ENCODE results near the gene UBN2.
"Not testable (repeated sequence)": the region's sequence is repeated elsewhere in the genome, so short reads cannot be mapped to it uniquely, and the experiment has no call there.

Gene UBN2

DNA sequence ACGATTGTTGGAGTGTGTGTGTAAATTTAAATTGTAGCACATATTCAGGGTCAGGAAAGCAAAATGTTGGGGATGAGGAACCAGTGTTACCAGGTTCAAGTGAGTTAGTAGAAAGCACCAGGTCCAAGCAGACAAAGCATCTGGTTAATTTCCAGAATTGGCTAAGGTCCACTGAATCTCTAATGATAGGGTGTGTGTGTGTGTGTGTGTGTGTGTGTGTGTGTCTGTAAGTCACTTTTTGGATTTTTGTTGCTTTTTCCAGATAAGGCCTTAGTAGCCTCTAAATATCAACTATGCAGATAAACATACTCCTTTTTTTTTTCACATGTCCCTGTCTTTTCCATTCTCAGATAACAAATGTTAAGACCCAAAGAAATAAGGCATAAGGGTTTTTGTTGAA is 73.5 kb downstream of the UBN2 start:
- Mint-ChIP-seq H3K27me3 (no peaks in the 10 kb centered on the region), H3K36me3 (peaks cover 8% of the 10 kb centered on the region), H3K9me3 (no peaks in the 10 kb centered on the region), H3K4me1 (no peaks in the 10 kb centered on the region), H3K4me3 (no peak overlapping the region), H3K27ac (no peak overlapping the region)

DNA sequence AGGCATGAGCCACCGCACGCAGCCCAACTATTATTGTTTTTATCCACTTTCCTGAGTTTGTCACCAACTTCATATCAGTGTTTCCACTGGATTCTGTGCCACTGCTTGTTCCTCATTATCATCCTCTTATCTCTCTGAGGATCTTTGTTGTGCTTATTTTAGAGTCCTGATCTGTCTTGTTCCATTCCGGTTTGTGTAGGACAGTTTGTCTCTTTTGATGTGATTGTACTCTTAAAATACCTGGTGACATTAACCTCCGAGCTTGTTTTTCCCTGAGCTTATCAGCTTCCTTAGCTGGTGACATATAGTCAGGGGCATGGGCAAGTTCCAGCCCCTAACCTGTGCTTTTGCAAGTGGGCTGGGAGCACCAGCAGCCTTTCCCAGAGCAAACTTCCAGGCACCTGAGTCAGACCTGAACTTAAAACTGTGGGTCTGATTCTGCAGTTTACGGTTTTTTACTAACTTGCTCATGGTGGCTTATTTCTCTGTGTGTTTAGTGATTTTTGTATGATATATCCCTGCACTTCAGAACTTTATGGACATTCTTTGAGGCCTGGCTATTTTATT is 87.0 kb downstream of the UBN2 start:
- Mint-ChIP-seq H3K4me3 (no peak overlapping the region), H3K27ac (no peak overlapping the region), H3K9me3 (no peaks in the 10 kb centered on the region)

DNA sequence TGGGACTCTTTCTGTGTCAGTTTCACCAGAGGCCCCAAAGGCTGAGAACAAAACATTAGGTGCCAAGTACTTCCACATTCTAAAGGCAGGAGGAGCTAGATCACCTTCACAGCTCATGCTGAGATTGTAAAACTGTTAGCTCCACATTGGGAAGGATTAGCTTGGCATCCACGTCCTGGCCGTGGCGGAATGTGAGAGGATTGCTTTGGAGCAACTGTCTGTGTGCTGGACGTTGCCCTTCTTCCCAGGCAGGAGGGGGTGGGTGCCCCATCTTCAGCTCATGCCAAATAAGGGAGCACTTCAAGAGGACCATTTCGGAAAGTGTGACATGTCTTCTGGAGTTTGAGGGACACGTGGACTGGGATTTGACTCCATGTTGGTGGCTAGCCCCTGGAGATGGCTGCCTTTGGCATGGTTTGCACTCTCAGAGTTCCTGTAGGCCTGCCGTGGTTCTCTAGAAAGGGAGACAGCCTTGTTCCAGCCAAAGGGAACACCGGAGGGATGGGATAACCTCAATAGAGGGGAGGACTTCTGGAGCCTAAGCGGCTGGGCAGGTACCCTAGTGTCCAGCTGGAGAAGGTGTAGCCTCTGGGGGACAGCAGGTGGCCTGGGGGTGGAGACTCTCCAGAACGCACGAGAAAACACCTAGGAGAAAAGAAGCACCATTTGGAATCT is 90.2 kb downstream of the UBN2 start:
- no peaks in the 10 kb centered on the region for H3K36me3 Mint-ChIP-seq
- H3K4me3 Mint-ChIP-seq, result no peak overlapping the region
- no peak overlapping the region for H3K27ac Mint-ChIP-seq
- no peaks in the 10 kb centered on the region for H3K4me1 Mint-ChIP-seq
- H3K27me3 Mint-ChIP-seq, result no peaks in the 10 kb centered on the region
- H3K9me3 Mint-ChIP-seq, result no peaks in the 10 kb centered on the region

More for the DNA sequence above, 87.0 kb downstream of the UBN2 start:
- H3K4me1 Mint-ChIP-seq, result no peaks in the 10 kb centered on the region
- no peaks in the 10 kb centered on the region for H3K27me3 Mint-ChIP-seq
- no peaks in the 10 kb centered on the region for H3K36me3 Mint-ChIP-seq

DNA sequence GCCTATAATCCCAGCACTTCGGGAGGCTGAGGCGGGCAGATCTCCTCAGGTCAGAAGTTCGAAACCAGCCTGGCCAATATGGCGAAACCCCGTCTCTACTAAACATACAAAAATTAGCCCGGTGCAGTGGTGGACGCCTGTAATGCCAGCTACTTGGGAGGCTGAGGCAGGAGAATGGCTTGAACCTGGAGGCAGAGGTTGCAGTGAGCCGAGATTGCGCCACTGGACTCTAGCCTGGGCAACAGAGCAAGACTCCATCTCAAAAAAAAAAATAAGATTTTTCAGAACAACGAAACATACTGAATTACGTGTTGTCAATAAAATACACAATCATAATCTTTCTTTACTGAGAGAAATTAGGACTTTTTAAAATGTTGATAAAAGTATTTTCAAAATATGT is 93.7 kb downstream of the UBN2 start:
- not testable (repeated sequence) for H3K9me3 Mint-ChIP-seq, H3K36me3 Mint-ChIP-seq, H3K27ac Mint-ChIP-seq, H3K4me1 Mint-ChIP-seq, H3K27me3 Mint-ChIP-seq, H3K4me3 Mint-ChIP-seq

DNA sequence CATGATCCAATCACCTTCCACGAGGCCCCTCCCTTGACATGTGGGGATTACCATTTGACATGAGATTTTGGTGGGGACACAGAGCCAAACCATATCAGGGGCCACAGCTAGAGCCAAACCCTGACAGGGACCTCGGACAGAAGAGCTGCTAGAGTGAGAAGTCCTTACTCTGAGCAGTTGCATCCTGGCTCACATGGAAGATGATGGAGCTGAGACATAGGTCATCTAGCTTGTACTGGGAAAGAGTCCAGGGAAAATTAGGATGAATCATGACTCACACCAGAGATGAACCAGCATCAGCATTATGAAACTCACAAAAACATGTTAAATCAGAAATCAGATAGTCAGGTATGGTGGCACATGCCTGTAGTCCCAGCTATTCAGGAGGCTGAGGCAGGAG is 97.3 kb downstream of the UBN2 start:
- no peaks in the 10 kb centered on the region for H3K27me3 Mint-ChIP-seq
- no peaks in the 10 kb centered on the region for H3K36me3 Mint-ChIP-seq
- H3K27ac Mint-ChIP-seq, result peak overlapping the region; percentile 6
- H3K9me3 Mint-ChIP-seq, result no peaks in the 10 kb centered on the region
- peaks cover 14% of the 10 kb centered on the region for H3K4me1 Mint-ChIP-seq
- no peak overlapping the region for H3K4me3 Mint-ChIP-seq

GRCh38 chr7:139329119-139329518 is 98.1 kb downstream of the UBN2 start:
- H3K27ac Mint-ChIP-seq, result no peak overlapping the region
- no peak overlapping the region for H3K4me3 Mint-ChIP-seq
- H3K4me1 Mint-ChIP-seq, result peaks cover 14% of the 10 kb centered on the region
- H3K9me3 Mint-ChIP-seq, result no peaks in the 10 kb centered on the region
- no peaks in the 10 kb centered on the region for H3K36me3 Mint-ChIP-seq
- no peaks in the 10 kb centered on the region for H3K27me3 Mint-ChIP-seq

GRCh38 chr7:139330333-139331030 is 99.4 kb downstream of the UBN2 start:
- H3K27me3 Mint-ChIP-seq, result no peaks in the 10 kb centered on the region
- no peak overlapping the region for H3K4me3 Mint-ChIP-seq
- H3K27ac Mint-ChIP-seq, result no peak overlapping the region
- H3K4me1 Mint-ChIP-seq, result peaks cover 14% of the 10 kb centered on the region
- no peaks in the 10 kb centered on the region for H3K9me3 Mint-ChIP-seq
- H3K36me3 Mint-ChIP-seq, result no peaks in the 10 kb centered on the region

DNA sequence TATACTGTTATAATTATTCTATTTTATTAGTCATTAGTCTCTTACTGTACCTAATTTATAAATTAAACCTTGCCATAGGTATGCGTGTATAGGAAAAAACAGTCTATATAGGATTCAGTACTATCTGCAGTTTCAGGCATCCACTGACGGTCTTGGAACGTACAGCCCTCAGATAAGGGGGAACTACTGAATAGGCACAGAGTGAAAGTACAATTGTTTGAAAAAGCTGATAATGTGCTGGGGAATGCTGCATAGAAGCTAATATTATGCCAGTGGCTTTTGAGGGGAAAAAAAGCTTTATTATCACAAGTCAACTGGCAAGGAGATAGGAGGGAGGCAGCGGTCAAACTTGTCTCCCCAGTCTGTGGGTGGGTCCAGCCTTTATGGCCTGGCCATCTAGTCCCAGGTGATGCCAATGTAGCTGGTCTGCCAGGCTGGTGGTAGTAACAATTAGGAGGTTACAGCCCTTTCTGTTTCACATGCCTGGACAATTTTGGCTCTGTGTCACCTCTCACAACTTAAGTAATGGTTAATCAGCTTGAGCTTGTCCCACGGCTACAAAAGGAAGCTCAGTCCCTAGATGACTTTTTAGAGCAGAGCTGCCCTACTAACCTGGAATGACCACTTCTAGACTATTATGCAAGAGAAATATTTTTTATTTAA is 101.8 kb downstream of the UBN2 start:
- Mint-ChIP-seq H3K36me3 (no peaks in the 10 kb centered on the region), H3K4me3 (no peak overlapping the region), H3K4me1 (peaks cover 14% of the 10 kb centered on the region), H3K27me3 (no peaks in the 10 kb centered on the region), H3K9me3 (no peaks in the 10 kb centered on the region), H3K27ac (no peak overlapping the region)

DNA sequence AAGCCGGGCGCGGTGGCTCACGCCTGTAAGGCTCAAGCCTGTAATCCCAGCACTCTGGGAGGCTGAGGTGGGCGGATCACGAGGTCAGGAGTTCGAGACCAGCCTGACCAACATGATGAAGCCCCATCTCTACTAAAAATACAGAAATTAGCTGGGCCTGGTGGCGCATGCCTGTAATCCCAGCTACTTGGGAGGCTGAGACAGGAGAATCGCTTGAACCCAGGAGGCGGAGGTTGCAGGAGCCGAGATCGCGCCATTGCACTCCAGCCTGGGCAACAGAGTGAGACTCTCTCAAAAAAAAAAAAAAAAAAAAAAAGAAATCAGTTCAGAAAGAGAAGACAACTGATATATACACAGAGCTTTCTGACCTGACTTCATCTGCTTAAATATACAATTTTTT is 102.4 kb downstream of the UBN2 start:
- H3K4me3 Mint-ChIP-seq, H3K27me3 Mint-ChIP-seq, H3K27ac Mint-ChIP-seq, H3K9me3 Mint-ChIP-seq, H3K36me3 Mint-ChIP-seq: not testable (repeated sequence)
- peaks cover 14% of the 10 kb centered on the region for H3K4me1 Mint-ChIP-seq

DNA sequence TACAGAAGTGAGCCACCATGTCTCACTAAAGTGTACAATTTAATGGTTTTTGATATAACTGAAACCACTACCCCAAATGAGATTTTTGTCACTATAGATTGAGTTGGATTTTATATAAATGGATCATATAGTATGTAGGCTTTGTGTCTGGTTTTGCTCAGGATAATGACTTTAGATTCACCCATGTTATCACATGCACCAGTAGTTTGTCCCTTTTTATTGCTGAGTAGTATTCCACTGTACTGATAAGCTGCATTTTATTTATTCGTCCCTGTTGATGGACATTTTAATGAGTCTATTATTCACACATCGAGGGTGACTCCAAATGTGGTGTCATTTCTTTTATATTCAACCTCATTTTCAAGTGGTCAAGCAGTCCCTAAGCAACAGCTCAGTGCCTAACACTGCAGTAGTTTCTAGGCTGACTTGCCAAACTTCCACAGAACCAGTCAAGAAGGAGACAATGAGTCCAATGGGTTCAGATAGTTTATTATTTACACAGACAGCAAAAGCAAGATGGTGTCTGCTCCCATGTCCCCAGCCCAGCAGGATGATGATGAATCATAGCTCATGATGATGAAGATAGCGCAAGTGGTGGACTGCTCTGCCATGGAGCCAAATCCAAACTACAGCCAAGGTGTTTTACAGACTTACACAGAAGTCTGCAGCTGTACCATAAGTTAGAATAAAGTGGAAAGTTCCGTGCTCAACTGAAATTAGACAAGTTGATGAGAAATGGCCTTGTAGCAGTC is 103.5 kb downstream of the UBN2 start:
- peaks cover 21% of the 10 kb centered on the region for H3K4me1 Mint-ChIP-seq
- H3K27ac Mint-ChIP-seq, result peak overlapping the region; percentile 56
- H3K27me3 Mint-ChIP-seq, result no peaks in the 10 kb centered on the region
- peaks cover 3% of the 10 kb centered on the region for H3K36me3 Mint-ChIP-seq
- peaks cover 5% of the 10 kb centered on the region for H3K9me3 Mint-ChIP-seq
- H3K4me3 Mint-ChIP-seq, result no peak overlapping the region

- peaks cover 5% of the 10 kb centered on the region for H3K36me3 Mint-ChIP-seq
- peaks cover 1% of the 10 kb centered on the region for H3K27me3 Mint-ChIP-seq
- peak overlapping the region; percentile 83 for H3K27ac Mint-ChIP-seq
- peak overlapping the region; percentile 98 for H3K4me3 Mint-ChIP-seq
- peaks cover 30% of the 10 kb centered on the region for H3K4me1 Mint-ChIP-seq
- H3K9me3 Mint-ChIP-seq, result peaks cover 5% of the 10 kb centered on the region
These were observed 108.0 kb downstream of the UBN2 start for GRCh38 chr7:139339025-139339424.

- peaks cover 1% of the 10 kb centered on the region for H3K27me3 Mint-ChIP-seq
- peaks cover 6% of the 10 kb centered on the region for H3K36me3 Mint-ChIP-seq
- peak overlapping the region; percentile 98 for H3K4me3 Mint-ChIP-seq
- H3K27ac Mint-ChIP-seq, result peak overlapping the region; percentile 100
- H3K4me1 Mint-ChIP-seq, result peaks cover 34% of the 10 kb centered on the region
- peaks cover 5% of the 10 kb centered on the region for H3K9me3 Mint-ChIP-seq
These were observed 108.6 kb downstream of the UBN2 start for GRCh38 chr7:139339698-139340036.

GRCh38 chr7:139340037-139340807 is 109.2 kb downstream of the UBN2 start:
- Mint-ChIP-seq H3K4me1 (peaks cover 38% of the 10 kb centered on the region), H3K9me3 (peaks cover 5% of the 10 kb centered on the region), H3K4me3 (peak overlapping the region; percentile 98), H3K27me3 (peaks cover 1% of the 10 kb centered on the region), H3K27ac (peak overlapping the region; percentile 100), H3K36me3 (peaks cover 6% of the 10 kb centered on the region)

- peaks cover 6% of the 10 kb centered on the region for H3K36me3 Mint-ChIP-seq
- H3K9me3 Mint-ChIP-seq, result peaks cover 5% of the 10 kb centered on the region
- peak overlapping the region; percentile 98 for H3K4me3 Mint-ChIP-seq
- peak overlapping the region; percentile 100 for H3K27ac Mint-ChIP-seq
- H3K27me3 Mint-ChIP-seq, result peaks cover 1% of the 10 kb centered on the region
- peaks cover 40% of the 10 kb centered on the region for H3K4me1 Mint-ChIP-seq
These were observed 109.7 kb downstream of the UBN2 start for GRCh38 chr7:139340808-139341057.
